SH-SY5Y (cell line): ENCODE results near the gene NID2.

Experiments
- GATA2 ChIP-seq: IDR thresholded peaks from 2 replicates; pipeline ENCODE4 v1.6.1; 2011; ENCODE audit warnings: mild to moderate bottlenecking, low read depth, low read length
- GATA3 ChIP-seq: IDR thresholded peaks from 2 replicates; pipeline ENCODE4 v1.6.1; 2011; ENCODE audit warnings: low read depth, mild to moderate bottlenecking, low read length, moderate library complexity

- no peak for TF ChIP-seq GATA3
- TF ChIP-seq GATA2 = no peak
Observed at GRCh38 chr14:52103416-52103815, 34.6 kb upstream of the NID2 start.
